SU-DHL-6 (cell line): Measurements from ENCODE around the gene NPAS1.

ENCODE experiments used
- H2AFZ ChIP-seq: fragments of 200-600 bp; sonication (generic); 2 replicates; pipeline ENCODE4 v1.6.1; 2014; ENCODE audit warnings: low read depth, mild to moderate bottlenecking, moderate library complexity, mixed read lengths, antibody characterized with exemption, low read length; ENCODE audit not compliant: severe bottlenecking
- H3F3A ChIP-seq: fragments of 200-600 bp; shearing (Covaris generic); 2 replicates; pipeline ENCODE4 v1.6.0; 2016; ENCODE audit warnings: antibody characterized with exemption, mild to moderate bottlenecking; ENCODE audit not compliant: insufficient read depth
- H3K27ac ChIP-seq: fragments of 200-600 bp; sonication (generic); 2 replicates; pipeline ENCODE4 v1.5.1; 2016; ENCODE audit warnings: low read depth, mild to moderate bottlenecking, low read length, moderate library complexity, mixed read lengths
- H3K27me3 ChIP-seq: fragments of 200-600 bp; sonication (generic), shearing (Covaris generic); 2 replicates; pipeline ENCODE4 v1.6.0; 2014; ENCODE audit warnings: mild to moderate bottlenecking, low read length
- H3K36me3 ChIP-seq: fragments of 200-600 bp; sonication (generic); 2 replicates; pipeline ENCODE4 v1.6.1; 2014; ENCODE audit warnings: mild to moderate bottlenecking, low read length, mixed read lengths
- H3K4me2 ChIP-seq: fragments of 300-600, 200-600 bp; shearing (Covaris generic), sonication (generic); 2 replicates; pipeline ENCODE4 v1.6.0; 2014; ENCODE audit warnings: low read length, low read depth, mild to moderate bottlenecking; ENCODE audit not compliant: poor library complexity, severe bottlenecking
- H3K4me3 ChIP-seq: fragments of 200-600 bp; sonication (generic); 2 replicates; pipeline ENCODE4 v1.5.1; 2014; ENCODE audit warnings: antibody characterized with exemption, low read length, mild to moderate bottlenecking, mixed read lengths; ENCODE audit not compliant: insufficient read depth, poor library complexity, severe bottlenecking
- H3K79me2 ChIP-seq: fragments of 200-600 bp; sonication (generic); 2 replicates; pipeline ENCODE4 v1.6.1; 2014; ENCODE audit warnings: mild to moderate bottlenecking, low read length, moderate library complexity; ENCODE audit not compliant: insufficient read depth
- H3K9ac ChIP-seq: fragments of 200-600 bp; sonication (generic); 2 replicates; pipeline ENCODE4 v1.7.0; 2014; ENCODE audit warnings: mild to moderate bottlenecking, low read length
- H3K9me2 ChIP-seq: fragments of 200-600 bp; sonication (generic); replicated peaks from 2 replicates; pipeline ENCODE4 v1.6.1; 2014; ENCODE audit warnings: low read length; ENCODE audit not compliant: insufficient read depth
- H3K9me3 ChIP-seq: fragments of 200-600 bp; sonication (generic); 2 replicates; pipeline ENCODE4 v1.6.1; 2014; ENCODE audit warnings: low read length, mixed read lengths; ENCODE audit not compliant: insufficient read depth
- H4K20me1 ChIP-seq: fragments of 200-600 bp; sonication (generic); 2 replicates; pipeline ENCODE4 v1.6.1; 2014; ENCODE audit warnings: low read depth, mild to moderate bottlenecking, antibody characterized with exemption, low read length, moderate library complexity, mixed read lengths
- CTCF ChIP-seq: fragments of 200-600 bp; sonication (generic); IDR thresholded peaks from one replicate; pipeline ENCODE4 v1.5.1; 2017; ENCODE audit warnings: antibody characterized with exemption, mild to moderate bottlenecking, low read length, moderate library complexity; ENCODE audit not compliant: insufficient read depth, poor library complexity, severe bottlenecking
- EZH2phosphoT487 ChIP-seq: fragments of 200-600 bp; sonication (generic), shearing (Covaris generic); conservative IDR thresholded peaks from 2 replicates; pipeline ENCODE4 v1.6.1; 2018; ENCODE audit warnings: mild to moderate bottlenecking, antibody characterized with exemption, low read length, moderate library complexity, mixed read lengths

The NPAS1 gene

GRCh38 chr19:46979126-46980105 is 40.2 kb upstream of the NPAS1 start:
- Histone ChIP-seq H2AFZ (no peak overlapping the region), H3K9me3 (no peaks in the 10 kb centered on the region), H3K79me2 (0 out of 2 replicates have a peak, but pooled peaks cover 4% of the 10 kb centered on the region), H3K27me3 (no peaks in the 10 kb centered on the region), H3K9me2 (no peaks in the 10 kb centered on the region), H3K36me3 (no peaks in the 10 kb centered on the region), H3K4me3 (no peak overlapping the region), H3K9ac (no peak overlapping the region), H3K4me2 (no peak overlapping the region), H3K27ac (no peak overlapping the region), H4K20me1 (no peaks in the 10 kb centered on the region), H3F3A (no peaks in the 10 kb centered on the region)
- TF ChIP-seq CTCF = no peak
- no peak for TF ChIP-seq EZH2phosphoT487

- Histone ChIP-seq H4K20me1 (no peaks in the 10 kb centered on the region), H3K4me3 (no peak overlapping the region), H2AFZ (no peak overlapping the region), H3K36me3 (no peaks in the 10 kb centered on the region), H3K9me2 (no peaks in the 10 kb centered on the region), H3F3A (no peaks in the 10 kb centered on the region), H3K4me2 (no peak overlapping the region), H3K9me3 (no peaks in the 10 kb centered on the region), H3K27me3 (no peaks in the 10 kb centered on the region), H3K9ac (no peak overlapping the region), H3K27ac (no peak overlapping the region), H3K79me2 (0 out of 2 replicates have a peak, but pooled peaks cover 4% of the 10 kb centered on the region)
- TF ChIP-seq EZH2phosphoT487 (no peak), CTCF (no peak)
These were observed 38.9 kb upstream of the NPAS1 start for GRCh38 chr19:46980761-46981160.

- Histone ChIP-seq H3K4me2 (no peak overlapping the region), H3K36me3 (no peaks in the 10 kb centered on the region; the same call in 1 of the 2 replicates), H3K4me3 (no peak overlapping the region), H3K9me3 (no peaks in the 10 kb centered on the region), H2AFZ (no peak overlapping the region), H3F3A (no peaks in the 10 kb centered on the region), H3K9ac (no peak overlapping the region), H4K20me1 (no peaks in the 10 kb centered on the region), H3K9me2 (no peaks in the 10 kb centered on the region), H3K27ac (no peak overlapping the region), H3K79me2 (0 out of 2 replicates have a peak, but pooled peaks cover 4% of the 10 kb centered on the region), H3K27me3 (no peaks in the 10 kb centered on the region)
- TF ChIP-seq CTCF (no peak), EZH2phosphoT487 (no peak)
These were observed 38.2 kb upstream of the NPAS1 start for GRCh38 chr19:46981286-46981945.
